ENCODE measurements around the gene DNAAF1.
"Not testable (repeated sequence)": the region's sequence is repeated elsewhere in the genome, so short reads cannot be mapped to it uniquely, and the experiment has no call there.

Gene DNAAF1

DNA sequence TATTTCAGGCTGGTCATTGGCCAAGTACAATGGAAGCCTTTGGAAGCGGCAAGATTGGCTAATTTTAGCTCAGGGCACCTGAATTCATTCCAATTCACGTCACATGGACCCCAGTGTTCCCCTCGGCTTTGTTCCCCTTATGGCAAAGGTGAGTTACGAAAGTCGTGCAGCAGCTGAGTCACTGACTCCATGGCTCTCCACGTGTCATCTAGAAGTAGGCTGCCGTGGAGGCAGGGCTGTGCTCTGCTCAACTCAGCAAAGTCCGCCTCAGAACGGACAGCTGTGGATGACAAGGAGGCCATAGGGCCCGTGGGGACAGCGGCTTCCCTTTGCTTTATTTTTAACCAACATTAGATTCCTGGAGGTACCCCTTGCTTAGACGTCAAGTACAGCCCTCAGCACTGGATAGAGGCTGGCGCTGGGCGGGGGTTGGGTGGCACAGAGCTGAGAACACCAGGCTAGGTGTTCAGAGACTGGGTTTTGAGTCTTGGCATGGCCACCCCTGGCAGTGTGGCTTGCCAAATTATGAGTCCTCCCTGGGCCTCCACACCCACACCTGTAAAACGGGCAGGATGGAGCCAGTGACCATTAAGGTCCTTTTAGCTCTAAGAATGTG, 69.5 kb downstream of the DNAAF1 start:
- no peak for DNase-seq

GRCh38 chr16:84215531-84215930, 70.4 kb downstream of the DNAAF1 start:
- no peak for DNase-seq

DNA sequence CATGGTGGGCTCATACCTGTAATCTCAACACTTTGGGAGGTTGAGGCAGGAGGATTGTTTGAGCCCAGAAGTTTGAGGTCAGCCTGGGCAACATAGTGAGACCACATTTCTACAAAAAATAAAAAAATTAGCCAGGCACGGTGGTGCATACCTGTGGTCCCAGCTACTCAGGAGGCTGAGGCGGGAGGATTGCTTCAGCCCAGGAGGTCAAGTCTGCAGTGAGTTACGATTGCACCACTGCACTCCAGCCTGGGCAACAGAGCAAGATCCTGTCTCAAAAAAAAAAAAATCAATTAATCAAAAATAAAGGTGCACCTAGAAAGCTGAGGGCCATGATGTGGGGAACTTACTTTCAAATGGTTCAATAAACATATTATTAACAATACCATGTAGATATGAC, 71.0 kb downstream of the DNAAF1 start:
- not testable (repeated sequence) for DNase-seq

GRCh38 chr16:84218176-84218823, 73.2 kb downstream of the DNAAF1 start:
- DNase-seq: no peak

GRCh38 chr16:84218956-84219355, 73.8 kb downstream of the DNAAF1 start:
- no peak for DNase-seq

GRCh38 chr16:84220851-84221250, 75.7 kb downstream of the DNAAF1 start:
- DNase-seq: no peak

DNA sequence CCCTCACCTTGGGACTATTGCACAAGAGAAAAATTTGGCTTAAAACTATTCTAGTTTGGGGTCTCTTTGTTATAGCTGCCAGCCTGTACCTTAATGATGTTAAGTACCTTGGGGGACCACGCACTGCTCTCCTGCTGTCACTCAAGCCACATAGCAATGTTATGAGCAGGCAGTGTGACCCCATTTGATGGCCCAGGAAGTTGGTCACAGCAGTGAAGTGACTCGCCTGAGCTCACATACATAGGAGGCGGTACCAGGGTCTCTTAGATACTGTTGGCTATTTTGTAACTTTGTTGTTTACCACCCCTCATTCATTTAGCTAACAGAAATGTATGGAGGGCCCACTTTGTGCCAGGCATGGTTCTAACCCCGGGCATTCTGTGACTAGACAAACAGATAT, 78.3 kb downstream of the DNAAF1 start:
- no peak for DNase-seq

DNA sequence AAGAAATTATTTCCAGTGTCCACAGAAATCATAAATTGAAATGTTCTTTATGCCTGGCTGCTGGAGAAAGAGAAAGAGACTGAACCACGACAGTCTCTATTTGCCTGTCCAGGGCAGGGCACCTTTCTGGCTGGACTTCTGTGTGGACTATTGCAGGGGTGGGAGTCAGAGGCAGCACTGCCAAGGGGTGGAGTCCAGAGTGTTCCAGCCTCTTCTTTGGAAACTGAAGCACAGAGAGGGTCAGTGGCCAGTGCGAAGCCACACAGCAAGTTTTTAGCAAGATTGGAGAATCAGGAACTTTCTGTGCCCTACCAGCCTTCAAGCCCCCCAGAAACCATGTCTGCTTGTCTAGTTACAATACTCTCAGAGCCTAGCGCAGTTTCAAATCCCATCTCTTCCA, 79.4 kb downstream of the DNAAF1 start:
- DNase-seq: no peak

GRCh38 chr16:84225126-84225525, 80.0 kb downstream of the DNAAF1 start:
- no peak for DNase-seq

- no peak for DNase-seq
Measured at GRCh38 chr16:84225571-84225970, 80.5 kb downstream of the DNAAF1 start.

- DNase-seq: no peak
Measured at GRCh38 chr16:84226026-84226425, 80.9 kb downstream of the DNAAF1 start.

Data from kidney glomerular epithelial cell (primary cell).